H9 (cell line): ENCODE results near the gene STX17. TPM values are rescaled to one million over a fixed set of nuclear protein-coding genes. Genes with fewer than 3 reads are reported as not detected.

Source experiments
- DNase-seq: peaks from one replicate; pipeline ENCODE4 v3.0.0-alpha.2; 2017
- H2AFZ ChIP-seq: one replicate; pipeline ENCODE4 v1.6.1; 2013; ENCODE audit warnings: mild to moderate bottlenecking, low read length, control low read depth, moderate library complexity
- H2AK5ac ChIP-seq: 2 replicates; pipeline ENCODE4 v1.6.1; 2013; ENCODE audit warnings: low read length, control low read depth, mixed read lengths; ENCODE audit not compliant: insufficient read length
- H2BK120ac ChIP-seq: one replicate; pipeline ENCODE4 v1.6.1; 2013; ENCODE audit warnings: low read depth, mild to moderate bottlenecking, low read length, control low read depth, inconsistent platforms; ENCODE audit not compliant: poor library complexity, severe bottlenecking
- H2BK12ac ChIP-seq: 2 replicates; pipeline ENCODE4 v1.6.1; 2013; ENCODE audit warnings: low read length, control low read depth, mixed read lengths, low read depth; ENCODE audit not compliant: insufficient read length
- H2BK15ac ChIP-seq: 2 replicates; pipeline ENCODE4 v1.6.1; 2013; ENCODE audit warnings: low read depth, low read length, control low read depth
- H2BK20ac ChIP-seq: one replicate; pipeline ENCODE4 v1.6.1; 2013; ENCODE audit warnings: low read depth, mild to moderate bottlenecking, low read length, control low read depth, inconsistent platforms; ENCODE audit not compliant: poor library complexity, severe bottlenecking
- H2BK5ac ChIP-seq: 2 replicates; pipeline ENCODE4 v1.6.1; 2013; ENCODE audit warnings: low read length, control low read depth, mixed read lengths; ENCODE audit not compliant: insufficient read length
- H3K14ac ChIP-seq: 2 replicates; pipeline ENCODE4 v1.6.1; 2013; ENCODE audit warnings: low read length, control low read depth; ENCODE audit not compliant: insufficient read depth
- H3K18ac ChIP-seq: 2 replicates; pipeline ENCODE4 v1.6.1; 2013; ENCODE audit warnings: low read depth, mild to moderate bottlenecking, mixed read lengths, low read length, control low read depth; ENCODE audit not compliant: insufficient read length
- H3K23ac ChIP-seq: 2 replicates; pipeline ENCODE4 v1.6.1; 2013; ENCODE audit warnings: low read length, control low read depth, mixed read lengths, low read depth; ENCODE audit not compliant: insufficient read length
- H3K23me2 ChIP-seq: 2 replicates; pipeline ENCODE4 v1.6.1; 2013; ENCODE audit warnings: low read depth, mild to moderate bottlenecking, mixed read lengths, low read length, control low read depth; ENCODE audit not compliant: insufficient read length, poor library complexity, severe bottlenecking
- H3K27ac ChIP-seq: 2 replicates; pipeline ENCODE4 v1.5.1; 2013; ENCODE audit warnings: low read length, control low read depth, mixed read lengths, low read depth; ENCODE audit not compliant: insufficient read length
- H3K27me3 ChIP-seq: 2 replicates; pipeline ENCODE4 v1.6.1; 2013; ENCODE audit warnings: low read length, control low read depth, inconsistent platforms; ENCODE audit not compliant: insufficient read depth
- H3K4ac ChIP-seq: 2 replicates; pipeline ENCODE4 v1.6.1; 2013; ENCODE audit warnings: low read depth, mild to moderate bottlenecking, control low read depth, inconsistent platforms, low read length, moderate library complexity
- H3K4me1 ChIP-seq: 2 replicates; pipeline ENCODE4 v1.6.1; 2013; ENCODE audit warnings: low read length, control low read depth, inconsistent platforms; ENCODE audit not compliant: insufficient read depth
- H3K4me2 ChIP-seq: 2 replicates; pipeline ENCODE4 v1.6.1; 2013; ENCODE audit warnings: low read length, control low read depth, mixed read lengths; ENCODE audit not compliant: insufficient read length, insufficient read depth
- H3K56ac ChIP-seq: 2 replicates; pipeline ENCODE4 v1.6.1; 2013; ENCODE audit warnings: low read depth, mild to moderate bottlenecking, mixed read lengths, low read length, control low read depth; ENCODE audit not compliant: insufficient read length
- H3K79me1 ChIP-seq: 2 replicates; pipeline ENCODE4 v1.6.1; 2013; ENCODE audit warnings: low read depth, mild to moderate bottlenecking, moderate library complexity, low read length, control low read depth, inconsistent platforms; ENCODE audit not compliant: insufficient read depth, poor library complexity, severe bottlenecking
- H3K79me2 ChIP-seq: 2 replicates; pipeline ENCODE4 v1.6.1; 2013; ENCODE audit warnings: low read length, control low read depth, inconsistent platforms; ENCODE audit not compliant: insufficient read depth
- H3K9ac ChIP-seq: 2 replicates; pipeline ENCODE4 v1.6.1; 2013; ENCODE audit warnings: low read length, control low read depth, mixed read lengths; ENCODE audit not compliant: insufficient read length; ENCODE audit errors: extremely low read depth
- H3K9me3 ChIP-seq: one replicate; pipeline ENCODE4 v1.6.1; 2013; ENCODE audit warnings: low read depth, low read length, inconsistent platforms; ENCODE audit not compliant: control insufficient read depth
- H3T11ph ChIP-seq: one replicate; pipeline ENCODE4 v1.6.1; 2013; ENCODE audit warnings: mild to moderate bottlenecking, low read length, control low read depth, inconsistent platforms
- H4K20me1 ChIP-seq: one replicate; pipeline ENCODE4 v1.6.1; 2013; ENCODE audit not compliant: control insufficient read depth, insufficient read length, insufficient read depth
- H4K5ac ChIP-seq: 2 replicates; pipeline ENCODE4 v1.6.1; 2013; ENCODE audit warnings: low read depth, mild to moderate bottlenecking, mixed read lengths, low read length, control low read depth; ENCODE audit not compliant: insufficient read length
- H4K8ac ChIP-seq: replicated peaks from 2 replicates; pipeline ENCODE4 v1.6.1; 2013; ENCODE audit warnings: low read length, control low read depth, mixed read lengths, low read depth; ENCODE audit not compliant: insufficient read length
- H4K91ac ChIP-seq: 2 replicates; pipeline ENCODE4 v1.6.1; 2013; ENCODE audit warnings: low read depth, mild to moderate bottlenecking, moderate library complexity, mixed read lengths, low read length, control low read depth; ENCODE audit not compliant: insufficient read length
- H3K27ac Mint-ChIP-seq, 3 experiments: 2 replicates in 2 of 3; 3 replicates in 1 of 3; pipeline ENCODE4 v1.8.0; 2020 to 2021; ENCODE audit warnings: mixed read lengths in 3 of 3, mild to moderate bottlenecking in 1 of 3, moderate library complexity in 1 of 3
- H3K27me3 Mint-ChIP-seq: 2 replicates; pipeline ENCODE4 v1.8.0; 2021; ENCODE audit warnings: low read depth, mild to moderate bottlenecking, moderate library complexity, mixed read lengths
- H3K36me3 Mint-ChIP-seq, 3 experiments: 2 replicates in 2 of 3; 3 replicates in 1 of 3; pipeline ENCODE4 v1.8.0; 2020 to 2021; ENCODE audit warnings: low read depth in 3 of 3, mixed read lengths in 3 of 3; ENCODE audit not compliant: insufficient read depth in 1 of 3
- H3K4me1 Mint-ChIP-seq, 2 experiments: 2 replicates each; pipeline ENCODE4 v1.8.0; 2020; ENCODE audit warnings: mixed read lengths in 2 of 2
- H3K4me3 Mint-ChIP-seq, 2 experiments: 2 replicates in 1 of 2; 3 replicates in 1 of 2; pipeline ENCODE4 v1.8.0; 2020 to 2021; ENCODE audit warnings: mild to moderate bottlenecking in 2 of 2, mixed read lengths in 2 of 2, moderate library complexity in 1 of 2
- H3K9me3 Mint-ChIP-seq, 2 experiments: 2 replicates in 1 of 2; 3 replicates in 1 of 2; pipeline ENCODE4 v1.8.0; 2020; ENCODE audit warnings: mild to moderate bottlenecking in 2 of 2, mixed read lengths in 2 of 2, moderate library complexity in 1 of 2
- WGBS: extraction: QIAGEN DNeasy Blood & Tissue Kit; methylation state at CpG from one replicate; pipeline ENCODE4 v1.1.7; 2013; ENCODE audit warnings: missing lambda C conversion rate, low lambda C conversion rate, mixed read lengths; ENCODE audit not compliant: insufficient read length; ENCODE audit errors: extremely low coverage; 5-methylcytosine and 5-hydroxymethylcytosine counted together
- total RNA-seq: library from RNA; stranded (reverse); gene quantifications from 2 replicates; pipeline ENCODE4 v1.2.1, GENCODE V29; 2021
- TF ChIP-seq, protein P1 (sequence below): fragments of 200-600 bp; sonication (generic); conservative IDR thresholded peaks from 3 replicates; pipeline ENCODE4 v1.8.0; 2021; ENCODE audit warnings: antibody characterized with exemption, mild to moderate bottlenecking

The STX17 gene
- total RNA-seq, 1 experiment from 2014 or later, result 21.2 TPM

DNA sequence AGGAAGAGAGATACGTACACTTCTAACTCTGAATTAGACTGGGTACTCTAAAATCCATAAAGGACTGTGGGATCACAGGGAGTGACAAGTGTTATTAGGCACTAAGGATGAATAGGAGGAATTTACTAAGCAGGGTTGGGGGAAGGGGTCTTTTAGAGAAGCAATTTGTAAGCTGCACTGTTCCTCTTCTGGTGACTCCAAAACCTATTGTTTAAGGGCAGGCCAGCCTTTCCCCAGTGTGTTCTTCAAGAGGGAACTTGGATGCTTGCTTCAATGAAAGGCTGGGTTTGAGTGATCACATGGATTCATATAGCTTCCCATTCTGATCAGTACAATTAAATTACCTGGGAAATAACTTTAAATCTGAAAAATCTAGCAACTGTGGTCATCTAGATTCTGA lies 71.8 kb downstream of the STX17 start:
- no peak overlapping the region for H3K14ac ChIP-seq
- H4K20me1 ChIP-seq, result no peaks in the 10 kb centered on the region
- no peak overlapping the region for H4K91ac ChIP-seq
- no peak overlapping the region for H4K8ac ChIP-seq
- H3K18ac ChIP-seq, result no peak overlapping the region
- H2BK12ac ChIP-seq, result no peak overlapping the region
- no peak overlapping the region for H3K4me2 ChIP-seq
- H2BK15ac ChIP-seq, result no peak overlapping the region
- H4K5ac ChIP-seq, result no peak overlapping the region
- H3K27me3 Mint-ChIP-seq, result no peaks in the 10 kb centered on the region
- H2BK5ac ChIP-seq, result no peak overlapping the region
- no peak overlapping the region for H2AK5ac ChIP-seq
- H3K79me1 ChIP-seq, result no peaks in the 10 kb centered on the region
- H3K56ac ChIP-seq, result no peak overlapping the region
- H3K79me2 ChIP-seq, result no peaks in the 10 kb centered on the region
- no peak for DNase-seq
- H3T11ph ChIP-seq, result no peak overlapping the region
- no peak overlapping the region for H3K23ac ChIP-seq
- no peaks in the 10 kb centered on the region; a peak in 1 of 7 replicates for H3K36me3 Mint-ChIP-seq
- no peak overlapping the region for H3K4ac ChIP-seq
- TF ChIP-seq, protein P1, sequence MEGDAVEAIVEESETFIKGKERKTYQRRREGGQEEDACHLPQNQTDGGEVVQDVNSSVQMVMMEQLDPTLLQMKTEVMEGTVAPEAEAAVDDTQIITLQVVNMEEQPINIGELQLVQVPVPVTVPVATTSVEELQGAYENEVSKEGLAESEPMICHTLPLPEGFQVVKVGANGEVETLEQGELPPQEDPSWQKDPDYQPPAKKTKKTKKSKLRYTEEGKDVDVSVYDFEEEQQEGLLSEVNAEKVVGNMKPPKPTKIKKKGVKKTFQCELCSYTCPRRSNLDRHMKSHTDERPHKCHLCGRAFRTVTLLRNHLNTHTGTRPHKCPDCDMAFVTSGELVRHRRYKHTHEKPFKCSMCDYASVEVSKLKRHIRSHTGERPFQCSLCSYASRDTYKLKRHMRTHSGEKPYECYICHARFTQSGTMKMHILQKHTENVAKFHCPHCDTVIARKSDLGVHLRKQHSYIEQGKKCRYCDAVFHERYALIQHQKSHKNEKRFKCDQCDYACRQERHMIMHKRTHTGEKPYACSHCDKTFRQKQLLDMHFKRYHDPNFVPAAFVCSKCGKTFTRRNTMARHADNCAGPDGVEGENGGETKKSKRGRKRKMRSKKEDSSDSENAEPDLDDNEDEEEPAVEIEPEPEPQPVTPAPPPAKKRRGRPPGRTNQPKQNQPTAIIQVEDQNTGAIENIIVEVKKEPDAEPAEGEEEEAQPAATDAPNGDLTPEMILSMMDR, result no peak
- H3K23me2 ChIP-seq, result no peaks in the 10 kb centered on the region
- H3K27me3 ChIP-seq, result no peaks in the 10 kb centered on the region
- no peak overlapping the region for H2BK120ac ChIP-seq
- peak overlapping the region in 1 of 3 experiments; percentile 44; a peak in 1 of 7 replicates for H3K27ac Mint-ChIP-seq
- H3K9ac ChIP-seq, result no peak overlapping the region
- no peaks in the 10 kb centered on the region for H3K4me1 ChIP-seq
- no peak overlapping the region for H2BK20ac ChIP-seq
- H2AFZ ChIP-seq, result no peak overlapping the region
- H3K27ac ChIP-seq, result no peak overlapping the region
- no peak overlapping the region for H3K4me3 Mint-ChIP-seq
- H3K9me3 ChIP-seq, result no peaks in the 10 kb centered on the region
- H3K9me3 Mint-ChIP-seq, result no peaks in the 10 kb centered on the region
- peaks cover 15 to 20% of the 10 kb centered on the region in 2 experiments for H3K4me1 Mint-ChIP-seq
- WGBS, result no CpG with 5 or more reads among the region's 1 CpG
